COLO668 (cell line): ENCODE results near the gene TECRL.

ENCODE experiments used
- DNase-seq: peaks from one replicate; lab custom pipeline; 2025; ENCODE audit not compliant: unreplicated experiment; lab: John Stamatoyannopoulos, UW

The TECRL gene, protein sequence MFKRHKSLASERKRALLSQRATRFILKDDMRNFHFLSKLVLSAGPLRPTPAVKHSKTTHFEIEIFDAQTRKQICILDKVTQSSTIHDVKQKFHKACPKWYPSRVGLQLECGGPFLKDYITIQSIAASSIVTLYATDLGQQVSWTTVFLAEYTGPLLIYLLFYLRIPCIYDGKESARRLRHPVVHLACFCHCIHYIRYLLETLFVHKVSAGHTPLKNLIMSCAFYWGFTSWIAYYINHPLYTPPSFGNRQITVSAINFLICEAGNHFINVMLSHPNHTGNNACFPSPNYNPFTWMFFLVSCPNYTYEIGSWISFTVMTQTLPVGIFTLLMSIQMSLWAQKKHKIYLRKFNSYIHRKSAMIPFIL

DNA sequence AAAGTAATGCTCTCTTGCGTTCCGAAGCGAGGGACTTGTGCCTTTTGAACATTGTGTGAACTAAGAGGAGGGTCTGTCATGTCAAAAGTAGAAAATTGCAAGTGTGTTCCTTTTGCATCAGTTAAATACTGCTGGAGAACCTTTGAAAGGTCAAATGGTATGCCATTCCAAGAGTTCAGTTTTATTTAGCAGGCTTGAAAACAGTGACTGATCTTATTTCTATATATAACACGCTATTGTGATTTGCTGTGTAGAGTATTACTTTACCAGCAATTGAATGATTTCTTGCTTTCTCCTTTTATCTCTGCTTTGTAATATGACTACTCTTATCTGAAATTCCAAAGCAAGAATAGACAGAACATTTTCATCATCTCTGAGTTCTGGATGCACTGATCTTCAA, at the start of gene TECRL:
Gene TECRL, minus strand, starts transcription at position 151 of the 400 bp plus-strand sequence. Its CDS starts 99 bp downstream, at position 52.
- DNase-seq: no peak

DNA sequence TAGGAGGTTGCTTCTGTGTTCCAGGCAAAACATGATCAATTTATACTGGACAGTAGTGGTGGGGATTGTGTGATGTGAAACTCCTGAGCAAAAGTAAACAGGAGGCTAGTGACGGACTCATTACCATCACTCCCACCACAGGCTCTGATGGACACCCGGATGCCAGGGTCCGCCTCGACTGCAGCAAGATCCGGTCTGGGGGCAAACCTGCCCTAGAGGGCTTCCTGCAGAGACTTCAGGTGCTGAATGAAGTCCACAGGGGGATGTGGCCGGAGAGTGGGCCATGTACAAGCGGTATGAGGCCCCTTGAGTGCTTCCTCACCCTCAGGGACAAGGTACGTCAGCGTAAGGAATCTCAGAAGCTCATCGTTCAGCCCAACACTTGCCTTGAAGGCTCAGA, 23.4 kb upstream of the TECRL start:
- no peak for DNase-seq

DNA sequence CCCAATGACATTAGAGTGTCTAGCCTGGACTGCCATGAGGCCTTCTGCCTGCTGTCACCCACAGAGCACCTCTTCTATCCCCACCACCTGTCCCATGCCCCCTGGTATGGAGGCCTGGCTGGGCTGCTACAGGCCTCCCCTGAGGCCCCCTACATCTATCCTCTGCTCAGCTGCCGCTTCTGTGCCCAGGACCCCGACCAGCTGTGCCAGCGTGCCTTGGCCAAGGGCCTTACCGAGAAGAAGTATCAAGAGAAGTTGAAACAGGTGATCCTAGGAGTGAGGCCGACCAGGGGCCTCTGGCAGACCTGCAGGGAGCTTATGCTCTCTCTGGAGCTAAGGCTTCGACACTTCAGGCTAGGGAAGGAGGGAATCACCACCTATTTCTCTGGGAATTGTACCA, 21.7 kb upstream of the TECRL start:
- no peak for DNase-seq

DNA sequence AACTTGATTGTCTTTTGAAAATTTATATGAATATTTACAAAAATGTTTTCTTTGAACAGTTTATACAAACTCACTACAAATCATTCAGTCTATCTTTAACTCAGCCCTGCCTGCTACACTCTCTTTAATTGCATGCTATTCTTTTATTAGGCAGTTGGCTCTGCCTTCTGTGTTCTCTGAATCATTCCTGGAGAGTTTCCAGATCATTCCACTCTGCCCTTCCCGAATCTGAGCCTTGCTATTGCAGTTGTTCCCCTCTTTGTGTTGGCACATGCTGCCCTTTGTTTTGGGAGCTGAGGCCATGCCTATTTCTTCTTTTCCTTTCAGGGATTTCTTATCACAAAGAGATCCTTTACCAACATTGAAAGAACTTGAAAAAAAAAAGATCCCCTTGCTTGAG, 8.7 kb upstream of the TECRL start:
- DNase-seq: no peak

DNA sequence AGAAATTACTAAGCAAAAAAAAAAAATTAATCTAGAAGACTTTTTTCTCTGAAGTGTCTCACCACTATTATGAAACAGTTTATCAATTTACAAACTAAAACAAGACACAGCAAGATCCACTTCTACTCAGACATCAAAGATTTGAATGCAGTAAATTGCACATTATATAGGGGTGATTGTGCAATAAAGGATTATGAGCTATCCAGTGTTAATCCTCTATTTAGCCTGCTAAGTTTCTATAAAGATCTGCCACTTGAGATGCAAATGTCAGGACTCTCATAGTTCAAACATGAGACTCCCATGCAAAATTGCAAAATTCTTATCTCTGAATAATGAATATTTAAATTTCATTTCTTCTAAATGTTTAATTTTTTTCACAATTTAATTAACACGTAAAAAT, 2.2 kb downstream of the TECRL start:
- no peak for DNase-seq

DNA sequence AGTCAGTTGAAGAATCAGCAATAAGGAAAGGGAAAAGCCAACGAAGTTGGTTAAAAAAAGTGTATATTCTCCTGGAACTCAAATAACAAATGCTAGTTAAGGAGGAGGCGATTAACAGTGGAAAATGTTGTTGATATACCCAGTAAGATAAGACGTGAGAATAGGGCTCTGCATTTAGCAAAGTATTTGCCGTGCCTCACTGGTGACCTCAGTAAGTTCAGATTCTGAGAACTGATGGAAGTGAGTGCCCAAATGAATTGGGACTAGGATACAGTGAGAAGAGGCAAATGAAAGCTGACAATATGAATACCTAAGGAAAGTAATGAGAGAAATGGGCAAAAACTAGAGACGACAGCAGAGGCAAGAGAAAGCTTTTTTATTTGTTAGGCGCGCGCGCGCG, 3.5 kb downstream of the TECRL start:
- DNase-seq: no peak

DNA sequence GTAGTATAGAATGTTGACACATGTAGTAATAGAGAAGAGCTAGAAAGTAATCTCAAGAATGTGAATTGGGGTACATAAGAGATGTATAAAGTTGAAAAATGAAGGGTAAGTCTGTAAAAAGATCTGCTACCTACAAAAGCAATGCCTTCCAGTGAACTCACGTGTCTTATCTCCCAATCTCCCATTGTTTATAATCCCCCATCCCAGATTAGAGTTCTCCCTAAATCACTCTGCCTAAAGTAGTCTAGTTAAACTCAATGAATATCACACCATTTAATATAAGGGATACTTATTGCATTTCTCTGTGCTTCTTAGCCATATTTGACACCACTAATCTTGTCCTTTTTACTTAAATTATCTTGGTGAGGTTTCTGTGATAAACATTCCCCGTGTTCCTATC, 6.6 kb downstream of the TECRL start:
- no peak for DNase-seq

DNA sequence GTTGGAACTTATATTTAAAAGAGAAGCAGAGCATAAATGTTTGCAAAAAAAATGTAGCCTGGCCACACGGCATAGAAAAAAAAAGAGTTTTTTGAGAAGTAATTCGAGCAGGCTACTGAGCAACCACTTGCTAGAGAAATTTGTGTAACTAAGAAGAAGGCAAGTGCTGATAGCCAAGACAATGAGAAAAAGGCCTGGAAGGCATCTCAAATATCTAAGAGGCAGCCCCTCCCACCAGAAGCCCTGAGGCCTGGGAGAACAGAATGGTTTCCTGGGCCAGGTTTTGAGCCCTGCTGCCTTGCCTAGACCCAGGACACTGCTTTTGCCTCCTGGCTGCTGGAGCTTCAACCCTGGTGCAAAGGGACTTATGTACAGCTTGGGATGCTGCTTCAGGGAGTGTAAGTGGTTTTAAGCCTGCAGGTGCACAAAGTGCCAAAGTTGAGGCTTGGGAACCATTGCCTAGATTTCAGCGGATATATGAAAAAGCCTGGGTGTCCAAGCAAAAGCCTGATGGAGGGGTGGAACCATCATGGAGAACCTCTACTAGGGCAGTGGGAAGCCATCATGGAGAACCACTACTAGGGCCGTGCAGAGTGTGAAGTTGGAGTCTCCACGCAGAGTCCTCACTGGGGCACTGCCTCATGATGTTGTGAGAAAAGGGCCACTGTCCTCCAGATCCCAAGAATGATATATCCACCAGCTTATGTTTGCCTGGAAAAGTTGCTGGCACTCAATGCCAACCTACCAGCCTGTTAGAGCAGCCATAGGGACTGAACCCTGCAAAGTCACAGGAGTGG, 9.7 kb downstream of the TECRL start:
- DNase-seq: no peak

DNA sequence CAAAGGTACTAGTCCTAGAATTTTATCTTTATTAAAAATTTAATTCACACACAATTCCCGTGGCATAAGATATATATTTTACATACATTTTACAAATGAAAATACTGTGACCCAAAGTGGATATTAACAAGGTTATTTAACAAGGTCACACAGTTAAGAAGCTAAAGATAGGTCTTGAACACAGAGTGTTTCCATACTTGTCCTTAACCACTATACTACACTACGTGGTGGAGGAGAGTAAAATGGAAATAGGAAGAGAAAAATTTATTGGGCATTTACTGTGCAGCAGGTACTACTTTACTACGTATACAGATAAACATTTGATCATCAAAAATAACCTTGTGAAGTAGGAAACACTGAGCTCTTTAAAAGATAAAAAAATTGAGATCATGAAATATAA, 14.8 kb downstream of the TECRL start:
- DNase-seq: no peak

DNA sequence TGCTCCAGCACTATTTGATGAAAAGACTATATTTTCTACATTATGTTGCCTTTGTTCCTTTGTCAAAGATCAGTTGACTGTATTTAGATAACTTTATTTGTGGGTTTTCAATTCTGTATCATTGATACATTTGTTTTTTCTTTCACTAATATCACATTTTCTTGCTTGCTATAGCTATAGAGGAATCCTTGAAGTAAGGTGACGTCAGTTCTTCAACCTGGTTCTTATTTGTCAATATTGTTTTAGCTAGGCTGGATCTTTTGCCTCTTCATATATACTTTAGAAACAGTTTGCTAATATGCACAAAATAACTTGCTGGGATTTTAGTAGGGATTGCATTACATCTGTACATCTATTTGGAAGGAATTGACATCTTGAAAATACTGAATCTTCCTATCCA, 21.0 kb downstream of the TECRL start:
- DNase-seq: no peak

DNA sequence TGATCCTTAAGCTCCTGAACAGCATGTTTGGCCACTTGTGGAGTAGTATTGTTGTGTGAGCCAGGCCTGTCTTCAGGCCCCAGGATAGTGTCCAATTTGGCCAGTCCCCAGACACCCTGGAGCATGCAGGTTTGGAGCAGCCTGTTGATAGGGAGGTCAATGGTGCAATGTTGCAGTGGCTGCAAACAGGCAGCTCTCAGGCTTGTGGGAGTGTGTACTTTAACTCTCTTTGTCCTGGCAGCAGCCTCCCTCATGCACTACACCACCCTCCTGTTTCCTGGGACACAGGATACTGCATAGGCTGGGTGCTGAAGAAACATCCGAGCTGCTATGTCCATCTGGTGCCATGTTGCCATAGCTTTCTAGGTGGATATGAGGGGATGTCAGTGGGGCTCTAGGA, 24.0 kb downstream of the TECRL start:
- DNase-seq: no peak

DNA sequence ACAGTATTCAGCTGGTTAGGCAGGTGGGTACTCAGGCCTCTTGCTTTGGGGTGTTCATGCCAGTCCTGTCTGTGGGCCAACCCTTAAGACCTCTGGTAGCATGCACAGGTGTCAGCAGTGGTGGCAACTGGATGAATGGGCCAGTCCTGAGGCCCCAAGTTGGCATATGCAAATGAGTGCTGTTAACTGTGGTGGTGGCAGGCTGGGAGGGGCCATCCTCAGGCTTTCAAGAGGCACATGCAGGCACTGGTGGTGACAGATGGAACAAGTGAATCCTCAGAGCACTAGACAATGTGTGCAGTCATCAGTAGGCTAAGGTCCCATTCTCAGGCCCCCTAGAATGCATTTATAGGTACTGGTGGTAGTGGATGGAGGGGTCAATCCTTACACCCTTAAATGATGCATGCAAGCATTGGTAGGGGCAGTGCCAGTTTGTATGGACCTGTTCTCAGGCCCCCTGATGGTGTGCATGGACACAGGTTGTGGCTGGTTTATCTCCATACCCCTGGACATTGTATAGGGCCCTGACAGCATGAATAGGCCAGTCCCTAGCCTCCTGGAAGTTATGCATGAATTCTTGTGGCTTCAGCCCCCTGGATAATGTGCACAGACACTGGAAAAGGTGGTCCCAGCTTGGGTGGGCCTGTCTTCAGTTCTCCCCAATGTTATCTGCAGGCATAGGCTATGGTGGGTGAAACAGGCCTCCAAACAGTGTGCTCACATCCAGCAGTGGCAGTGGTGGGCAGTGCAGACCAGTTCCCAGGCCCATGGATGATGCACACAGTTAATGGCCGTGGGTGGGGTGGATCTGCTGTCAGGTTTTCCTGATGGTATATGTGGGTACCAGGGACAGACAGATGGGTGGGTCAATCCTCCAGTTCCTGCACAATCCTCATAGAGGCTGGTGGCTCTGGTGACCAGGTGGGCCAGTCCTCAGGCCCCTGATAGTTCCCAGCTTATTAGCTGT, 24.7 kb downstream of the TECRL start:
- DNase-seq: no peak

DNA sequence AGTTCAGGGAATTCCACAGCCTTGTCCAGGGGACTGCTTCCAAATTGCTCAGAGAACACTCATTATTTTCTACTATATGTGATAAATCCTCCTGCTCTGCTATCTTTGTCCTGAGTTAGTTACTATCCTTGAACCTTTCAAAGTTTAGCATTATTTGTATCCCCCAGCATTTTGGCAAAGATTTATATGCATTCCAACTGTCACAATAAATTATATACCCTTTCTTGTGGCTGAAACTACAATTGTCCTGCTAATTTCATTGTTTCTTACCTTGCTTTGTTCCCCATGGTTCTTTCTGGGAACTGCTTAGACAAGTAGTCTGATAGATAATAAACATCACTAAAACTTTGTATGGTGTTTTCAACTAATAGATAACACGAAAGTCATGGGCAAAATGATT, 40.5 kb downstream of the TECRL start:
- no peak for DNase-seq

DNA sequence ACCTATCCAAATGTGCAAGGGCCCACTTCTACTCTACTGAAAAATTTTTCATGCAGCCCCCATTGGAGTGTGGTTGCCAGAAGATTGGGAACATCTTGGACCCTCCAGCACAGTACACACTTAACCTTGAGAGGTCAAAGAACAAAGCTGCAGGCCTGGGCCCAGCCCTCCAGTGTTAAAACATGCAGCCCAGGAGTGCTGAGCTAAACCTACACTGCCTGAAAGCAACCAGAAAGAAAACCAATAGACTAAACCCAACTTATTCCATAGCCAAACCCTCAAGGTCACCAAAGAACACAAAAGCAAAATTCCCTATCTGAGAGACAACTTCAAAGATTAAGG, 47.9 kb downstream of the TECRL start:
- no peak for DNase-seq

DNA sequence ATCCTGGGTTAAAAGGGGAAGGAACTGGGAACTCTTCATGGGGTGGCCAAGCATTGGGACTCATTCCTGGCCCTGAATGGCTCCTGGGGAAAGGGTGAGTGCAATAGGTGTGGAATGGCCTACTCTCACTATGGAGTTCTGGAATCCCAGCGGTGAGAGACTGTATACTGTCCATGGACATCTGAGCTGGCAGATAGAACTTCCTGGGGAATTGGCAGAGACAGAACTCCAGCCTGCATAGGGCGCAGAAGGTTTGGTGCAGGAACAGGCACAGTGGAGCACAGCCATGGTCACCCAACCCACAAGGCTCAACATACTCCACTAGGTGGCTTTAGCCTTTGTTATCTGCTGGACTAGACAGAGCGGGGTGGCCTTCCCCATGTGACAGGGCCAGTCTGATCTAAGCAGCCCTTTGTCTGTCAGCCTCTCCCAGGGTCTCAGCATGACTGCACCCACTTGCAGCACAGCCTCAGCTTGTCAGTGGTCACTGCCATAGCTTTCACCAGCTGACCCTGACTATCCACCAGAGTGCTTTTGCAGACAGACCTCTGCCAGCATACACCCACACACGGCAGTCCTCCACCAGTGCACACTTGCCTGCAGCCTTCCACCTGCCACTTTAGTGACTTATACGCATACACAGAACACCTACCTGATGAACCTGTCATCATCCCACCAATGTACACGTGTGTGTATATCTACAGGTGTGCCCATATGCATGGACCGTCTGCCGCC, 48.4 kb downstream of the TECRL start:
- no peak for DNase-seq

DNA sequence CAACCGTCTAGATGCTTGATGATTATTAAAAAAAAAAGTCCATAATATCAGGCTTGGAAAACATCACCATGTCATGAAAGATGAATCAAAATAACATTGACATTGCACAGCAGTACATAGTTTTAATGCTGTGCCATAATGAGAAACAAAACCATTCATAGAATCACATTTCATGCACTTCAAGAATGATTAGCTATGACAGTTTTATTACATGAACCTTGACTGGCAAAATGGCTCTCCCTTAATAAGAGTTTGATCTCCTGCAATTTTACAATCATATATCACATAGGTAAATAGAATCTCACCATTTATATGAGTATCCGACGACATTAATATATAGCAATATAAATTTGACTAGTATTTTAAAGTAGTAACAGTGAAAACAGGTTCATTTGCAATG, 49.8 kb downstream of the TECRL start:
- DNase-seq: no peak

DNA sequence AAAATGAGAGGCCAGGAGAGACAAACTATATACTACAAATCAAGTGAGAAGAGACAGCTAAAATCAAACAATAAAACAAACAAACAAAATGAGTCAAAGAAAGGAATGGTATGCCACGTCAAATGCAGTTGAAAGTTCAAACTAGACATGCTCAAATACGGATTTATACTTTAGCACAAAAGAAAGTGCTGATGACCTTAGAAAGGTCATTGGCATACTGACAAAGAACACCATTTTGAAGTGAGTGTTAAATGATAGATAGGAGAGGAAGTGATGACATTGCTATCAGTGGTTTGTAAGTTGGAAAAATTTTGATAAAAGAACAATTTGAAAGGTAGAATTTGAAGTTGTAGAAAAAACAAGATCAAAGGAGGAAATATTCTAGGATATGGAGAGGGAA, 55.3 kb downstream of the TECRL start:
- no peak for DNase-seq

DNA sequence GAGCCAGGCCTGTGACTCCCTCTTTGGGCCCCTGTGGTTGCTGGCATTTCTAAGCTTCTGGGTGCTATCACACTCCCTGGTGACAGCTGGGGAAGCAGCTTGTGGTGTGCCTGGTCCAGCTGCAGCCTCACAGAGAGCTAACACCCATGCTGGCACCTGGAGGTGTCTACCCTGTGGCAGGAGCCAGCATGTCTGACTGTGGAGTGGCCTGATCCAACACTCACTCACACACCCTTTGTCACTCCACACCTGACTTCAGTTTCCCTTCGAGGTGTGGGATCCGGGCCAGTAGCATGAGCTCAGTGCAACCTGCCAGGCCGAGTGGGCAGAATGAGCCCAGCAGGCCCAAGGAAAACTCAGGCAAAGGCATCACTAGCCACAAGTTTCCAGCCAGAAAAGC, 67.5 kb downstream of the TECRL start:
- DNase-seq: no peak

DNA sequence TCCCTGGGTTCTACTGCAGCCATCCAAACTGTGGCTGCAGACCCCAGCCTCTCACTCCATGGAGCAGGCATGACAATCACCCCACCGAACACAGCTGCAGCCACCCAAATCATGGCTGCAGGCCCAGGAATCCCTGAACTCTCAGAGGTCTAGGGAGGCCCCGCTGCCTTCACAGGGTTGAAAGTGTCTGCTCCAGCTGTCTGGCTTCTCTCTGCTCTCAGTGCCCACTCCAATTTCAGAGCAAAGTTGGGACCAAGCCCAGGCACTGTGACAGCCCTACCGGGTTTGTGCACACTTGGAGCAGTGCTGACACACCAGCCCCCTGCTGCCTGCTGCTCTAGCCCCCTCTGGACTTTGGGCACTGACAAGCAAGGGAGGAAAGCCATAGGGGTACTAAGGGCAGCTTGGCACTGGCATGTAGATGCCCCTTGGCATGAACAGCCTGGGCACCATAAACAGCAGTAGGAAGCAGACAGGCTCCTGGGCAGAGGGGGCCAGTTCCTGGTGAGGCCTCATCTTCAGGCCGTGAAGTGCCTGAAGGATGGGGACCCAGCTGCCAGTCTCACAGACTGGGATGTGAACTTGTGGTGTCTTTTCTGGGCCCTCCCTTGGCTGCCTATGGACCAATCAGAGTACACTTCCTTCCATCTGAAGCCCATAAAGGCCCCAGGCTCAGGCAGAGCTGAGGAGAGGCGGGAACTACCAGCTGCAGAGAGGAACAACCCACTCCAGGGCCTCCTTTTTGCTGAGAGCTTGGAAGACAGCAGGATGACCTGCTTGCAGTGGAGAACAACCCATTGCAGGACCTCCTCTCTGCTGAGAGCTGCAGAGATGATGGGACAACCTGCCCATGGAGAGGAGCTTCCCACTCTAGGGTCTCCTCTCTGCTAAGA, 68.8 kb downstream of the TECRL start:
- DNase-seq: no peak

DNA sequence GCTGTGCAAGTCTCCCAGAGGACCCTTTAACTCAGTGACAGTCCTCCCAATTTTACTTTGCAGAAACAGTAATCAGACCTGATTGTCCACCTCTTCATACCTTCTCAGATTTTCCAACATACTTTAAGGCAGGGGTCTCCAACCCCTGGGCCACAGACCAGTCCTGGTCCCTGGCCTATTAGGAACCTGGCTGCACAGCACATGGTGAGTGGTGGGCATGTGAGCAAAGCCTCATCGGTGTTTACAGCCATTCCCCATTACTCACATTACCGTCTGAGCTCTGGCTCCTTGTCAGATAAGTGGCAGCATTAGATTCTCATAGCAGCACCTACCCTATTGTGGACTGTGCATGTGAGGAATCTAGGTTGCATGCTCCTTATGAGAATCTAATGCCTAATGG, 74.3 kb downstream of the TECRL start:
- no peak for DNase-seq
